HepG2 (cell line): ENCODE results near the gene ZBTB7B. TPM values are rescaled to one million over a fixed set of nuclear protein-coding genes. Genes with fewer than 3 reads are reported as not detected.

Source experiments
- AHR ChIP-seq: IDR thresholded peaks from 2 replicates; pipeline ENCODE4 v1.6.1; 2018; ENCODE audit warnings: missing genetic modification reagents, missing compliant biosample characterization
- BORCS8-MEF2B ChIP-seq: sonication (generic); formaldehyde crosslinking; IDR thresholded peaks from 2 replicates; pipeline ENCODE4 v1.8.0; 2022; ENCODE audit warnings: mild to moderate bottlenecking, missing genetic modification reagents
- BRD4 ChIP-seq: sonication (generic); formaldehyde crosslinking; IDR thresholded peaks from 2 replicates; pipeline ENCODE4 v1.4.0; 2020; ENCODE audit warnings: missing genetic modification reagents
- FOXA3 ChIP-seq: IDR thresholded peaks from 2 replicates; pipeline ENCODE4 v1.6.1; 2016; ENCODE audit warnings: missing genetic modification reagents, missing compliant biosample characterization
- GLI4 ChIP-seq: sonication (generic); formaldehyde crosslinking; IDR thresholded peaks from 2 replicates; pipeline ENCODE4 v1.5.1; 2020; ENCODE audit warnings: missing genetic modification reagents, mild to moderate bottlenecking, moderate library complexity, borderline replicate concordance
- LCORL ChIP-seq, 2 experiments: fragments of 450-650 bp in 1 of 2; sonication (generic) in 1 of 2; formaldehyde crosslinking in 1 of 2; IDR thresholded peaks; 2 replicates each; pipeline versions ENCODE4 v1.5.0 to v1.6.1; 2017 to 2020; ENCODE audit warnings: antibody characterized with exemption in 1 of 2, missing genetic modification reagents in 1 of 2
- MED13 ChIP-seq: sonication (generic); formaldehyde crosslinking; IDR thresholded peaks from 2 replicates; pipeline ENCODE4 v1.5.0; 2020; ENCODE audit warnings: missing genetic modification reagents
- NBN ChIP-seq: fragments of 450-650 bp; conservative IDR thresholded peaks from 2 replicates; pipeline ENCODE4 v1.6.1; 2017
- NFKBIZ ChIP-seq: IDR thresholded peaks from 2 replicates; pipeline ENCODE4 v1.6.1; 2018; ENCODE audit warnings: missing genetic modification reagents, missing compliant biosample characterization
- RBFOX2 ChIP-seq: fragments of 200-400 bp; formaldehyde crosslinking; IDR thresholded peaks from 2 replicates; pipeline ENCODE4 v1.6.1; 2017; ENCODE audit warnings: low read depth, mild to moderate bottlenecking, low read length
- WIZ ChIP-seq: sonication (generic); formaldehyde crosslinking; IDR thresholded peaks from 2 replicates; pipeline ENCODE4 v1.5.1; 2020; ENCODE audit warnings: mild to moderate bottlenecking, missing genetic modification reagents
- ZBTB38 ChIP-seq: sonication (generic); formaldehyde crosslinking; IDR thresholded peaks from 2 replicates; pipeline ENCODE4 v1.5.1; 2020; ENCODE audit warnings: mild to moderate bottlenecking, missing genetic modification reagents
- ZNF138 ChIP-seq: sonication (generic); formaldehyde crosslinking; IDR thresholded peaks from 2 replicates; pipeline ENCODE4 v1.5.0; 2020; ENCODE audit warnings: mild to moderate bottlenecking, low read depth, missing genetic modification reagents
- ZNF317 ChIP-seq: sonication (generic); formaldehyde crosslinking; IDR thresholded peaks from 2 replicates; pipeline ENCODE4 v1.5.0; 2020; ENCODE audit warnings: mild to moderate bottlenecking, missing genetic modification reagents
- ZNF329 ChIP-seq: sonication (generic); formaldehyde crosslinking; IDR thresholded peaks from 2 replicates; pipeline ENCODE4 v1.9.0; 2021; ENCODE audit warnings: low read depth, mild to moderate bottlenecking, missing genetic modification reagents
- ZNF766 ChIP-seq: sonication (generic); formaldehyde crosslinking; IDR thresholded peaks from 2 replicates; pipeline ENCODE4 v1.5.0; 2020; ENCODE audit warnings: missing genetic modification reagents, borderline replicate concordance
- polyA plus RNA-seq, 8 experiments: library from polyadenylated mRNA; depleted of rRNA in 3 of 8; stranded (reverse) in 7 of 8; unstranded in 1 of 8; fragments of >200 nt; fragmentation: Illumina TruSeq in 4 of 8; extraction: Trizol in 4 of 8; gene quantifications; 2 replicates each; pipeline versions ENCODE4 v1.2.1 to v1.2.3, GENCODE V29; 2011 to 2016; ENCODE audit warnings: low read depth in 4 of 8, missing spikeins in 1 of 8, mixed read lengths in 1 of 8; ENCODE audit not compliant: insufficient read depth in 1 of 8
- total RNA-seq, 5 experiments: library from RNA; depleted of rRNA; stranded (reverse); fragments of >200 nt; fragmentation: Illumina TruSeq; extraction: Trizol; gene quantifications; 2 replicates each; pipeline ENCODE4 v1.2.3, GENCODE V29; 2016; ENCODE audit warnings: low read depth in 1 of 5
- TF ChIP-seq, protein P1 (sequence below): sonication (generic); formaldehyde crosslinking; conservative IDR thresholded peaks from 2 replicates; pipeline ENCODE4 v1.4.0; 2020; ENCODE audit warnings: missing genetic modification reagents
- TF ChIP-seq, protein P2 (sequence below): sonication (generic); formaldehyde crosslinking; IDR thresholded peaks from 2 replicates; pipeline ENCODE4 v1.4.0; 2020; ENCODE audit warnings: mild to moderate bottlenecking, low read depth, missing genetic modification reagents
- TF ChIP-seq, protein P3 (sequence below): sonication (generic); formaldehyde crosslinking; IDR thresholded peaks from 2 replicates; pipeline ENCODE4 v1.5.0; 2020; ENCODE audit warnings: mild to moderate bottlenecking, missing genetic modification reagents, borderline replicate concordance
- TF ChIP-seq, protein P4 (sequence below): sonication (generic); formaldehyde crosslinking; IDR thresholded peaks from 2 replicates; pipeline ENCODE4 v1.5.0; 2020; ENCODE audit warnings: missing genetic modification reagents
- TF ChIP-seq, protein P5 (sequence below): sonication (generic); formaldehyde crosslinking; IDR thresholded peaks from 2 replicates; pipeline ENCODE4 v1.8.0; 2022; ENCODE audit warnings: missing genetic modification reagents, mild to moderate bottlenecking, borderline replicate concordance

ZBTB7B gene
- total and polyA plus RNA-seq, 2 of the 13 experiments (the other 11 are each of a cell fraction or from before 2014, with no cell fraction given): 15.5 to 17.5 TPM

DNA sequence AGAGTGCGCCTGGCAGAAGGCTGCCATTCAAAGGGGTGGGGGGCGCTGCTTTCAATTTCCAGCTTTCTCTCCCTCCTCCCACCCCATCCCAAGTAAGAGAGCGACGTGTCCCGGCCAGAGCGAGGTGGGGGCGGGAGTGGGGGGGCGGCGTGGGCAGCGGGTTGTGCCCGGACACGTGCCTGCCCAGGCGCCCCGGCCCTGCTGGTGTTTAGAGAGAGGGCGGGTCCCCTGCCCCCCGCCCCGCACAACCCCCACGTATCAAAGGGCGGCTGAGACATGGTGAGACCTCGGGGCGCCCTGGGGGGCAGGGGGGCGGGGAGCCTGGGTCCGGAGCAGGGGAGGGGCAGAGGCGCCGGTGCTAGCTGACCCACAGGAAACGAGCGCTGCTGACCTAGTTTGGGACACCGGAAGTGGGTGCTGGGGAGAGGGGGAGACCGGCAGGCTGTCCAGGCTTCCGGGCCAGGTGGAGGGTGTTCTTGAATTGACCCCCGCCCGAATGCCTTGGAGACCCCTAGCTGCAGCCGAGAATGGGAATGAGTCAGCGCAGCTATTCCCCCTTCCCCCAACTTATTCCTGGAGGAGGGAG lies 1.3 kb downstream of the ZBTB7B start (continued):
- TF ChIP-seq, protein P1, sequence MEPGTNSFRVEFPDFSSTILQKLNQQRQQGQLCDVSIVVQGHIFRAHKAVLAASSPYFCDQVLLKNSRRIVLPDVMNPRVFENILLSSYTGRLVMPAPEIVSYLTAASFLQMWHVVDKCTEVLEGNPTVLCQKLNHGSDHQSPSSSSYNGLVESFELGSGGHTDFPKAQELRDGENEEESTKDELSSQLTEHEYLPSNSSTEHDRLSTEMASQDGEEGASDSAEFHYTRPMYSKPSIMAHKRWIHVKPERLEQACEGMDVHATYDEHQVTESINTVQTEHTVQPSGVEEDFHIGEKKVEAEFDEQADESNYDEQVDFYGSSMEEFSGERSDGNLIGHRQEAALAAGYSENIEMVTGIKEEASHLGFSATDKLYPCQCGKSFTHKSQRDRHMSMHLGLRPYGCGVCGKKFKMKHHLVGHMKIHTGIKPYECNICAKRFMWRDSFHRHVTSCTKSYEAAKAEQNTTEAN: no peak
- 0 out of 2 replicates have a peak, but pooled peaks have one; percentile 29 for TF ChIP-seq RBFOX2
- TF ChIP-seq ZBTB38 (CRISPR knock-in tag): 0 out of 2 replicates have a peak, but pooled peaks have one; percentile 26
- no peak for TF ChIP-seq NBN
- TF ChIP-seq, protein P2, sequence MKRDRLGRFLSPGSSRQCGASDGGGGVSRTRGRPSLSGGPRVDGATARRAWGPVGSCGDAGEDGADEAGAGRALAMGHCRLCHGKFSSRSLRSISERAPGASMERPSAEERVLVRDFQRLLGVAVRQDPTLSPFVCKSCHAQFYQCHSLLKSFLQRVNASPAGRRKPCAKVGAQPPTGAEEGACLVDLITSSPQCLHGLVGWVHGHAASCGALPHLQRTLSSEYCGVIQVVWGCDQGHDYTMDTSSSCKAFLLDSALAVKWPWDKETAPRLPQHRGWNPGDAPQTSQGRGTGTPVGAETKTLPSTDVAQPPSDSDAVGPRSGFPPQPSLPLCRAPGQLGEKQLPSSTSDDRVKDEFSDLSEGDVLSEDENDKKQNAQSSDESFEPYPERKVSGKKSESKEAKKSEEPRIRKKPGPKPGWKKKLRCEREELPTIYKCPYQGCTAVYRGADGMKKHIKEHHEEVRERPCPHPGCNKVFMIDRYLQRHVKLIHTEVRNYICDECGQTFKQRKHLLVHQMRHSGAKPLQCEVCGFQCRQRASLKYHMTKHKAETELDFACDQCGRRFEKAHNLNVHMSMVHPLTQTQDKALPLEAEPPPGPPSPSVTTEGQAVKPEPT (CRISPR knock-in tag): peak; percentile 96
- no peak for TF ChIP-seq GLI4 (CRISPR knock-in tag)
- TF ChIP-seq, protein P3, sequence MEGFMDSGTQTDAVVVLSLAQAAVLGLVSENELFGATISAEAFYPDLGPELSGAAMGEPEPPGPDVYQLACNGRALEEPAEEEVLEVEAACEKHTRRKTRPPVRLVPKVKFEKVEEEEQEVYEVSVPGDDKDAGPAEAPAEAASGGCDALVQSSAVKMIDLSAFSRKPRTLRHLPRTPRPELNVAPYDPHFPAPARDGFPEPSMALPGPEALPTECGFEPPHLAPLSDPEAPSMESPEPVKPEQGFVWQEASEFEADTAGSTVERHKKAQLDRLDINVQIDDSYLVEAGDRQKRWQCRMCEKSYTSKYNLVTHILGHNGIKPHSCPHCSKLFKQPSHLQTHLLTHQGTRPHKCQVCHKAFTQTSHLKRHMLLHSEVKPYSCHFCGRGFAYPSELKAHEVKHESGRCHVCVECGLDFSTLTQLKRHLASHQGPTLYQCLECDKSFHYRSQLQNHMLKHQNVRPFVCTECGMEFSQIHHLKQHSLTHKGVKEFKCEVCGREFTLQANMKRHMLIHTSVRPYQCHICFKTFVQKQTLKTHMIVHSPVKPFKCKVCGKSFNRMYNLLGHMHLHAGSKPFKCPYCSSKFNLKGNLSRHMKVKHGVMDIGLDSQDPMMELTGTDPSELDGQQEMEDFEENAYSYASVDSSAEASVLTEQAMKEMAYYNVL (CRISPR knock-in tag): peak; percentile 10; the same call in 1 of the 2 replicates
- TF ChIP-seq LCORL (IDR thresholded peaks at IDR 0.05): no peak
- no peak for TF ChIP-seq LCORL (CRISPR knock-in tag; IDR thresholded peaks at IDR 0.05)
- TF ChIP-seq AHR (CRISPR knock-in tag): no peak
- peak; percentile 25; the same call in 1 of the 2 replicates for TF ChIP-seq BORCS8-MEF2B (CRISPR knock-in tag)
- TF ChIP-seq FOXA3 (CRISPR knock-in tag): 0 out of 2 replicates have a peak, but pooled peaks have one; percentile 34
- no peak for TF ChIP-seq ZNF329
- no peak for TF ChIP-seq ZNF317
- no peak for TF ChIP-seq WIZ (CRISPR knock-in tag)
- TF ChIP-seq BRD4 (CRISPR knock-in tag): no peak
- no peak for TF ChIP-seq NFKBIZ
- 0 out of 2 replicates have a peak, but pooled peaks have one; percentile 29 for TF ChIP-seq MED13
- TF ChIP-seq ZNF138 (CRISPR knock-in tag): no peak
- no peak for TF ChIP-seq ZNF766 (CRISPR knock-in tag)
- TF ChIP-seq, protein P4, sequence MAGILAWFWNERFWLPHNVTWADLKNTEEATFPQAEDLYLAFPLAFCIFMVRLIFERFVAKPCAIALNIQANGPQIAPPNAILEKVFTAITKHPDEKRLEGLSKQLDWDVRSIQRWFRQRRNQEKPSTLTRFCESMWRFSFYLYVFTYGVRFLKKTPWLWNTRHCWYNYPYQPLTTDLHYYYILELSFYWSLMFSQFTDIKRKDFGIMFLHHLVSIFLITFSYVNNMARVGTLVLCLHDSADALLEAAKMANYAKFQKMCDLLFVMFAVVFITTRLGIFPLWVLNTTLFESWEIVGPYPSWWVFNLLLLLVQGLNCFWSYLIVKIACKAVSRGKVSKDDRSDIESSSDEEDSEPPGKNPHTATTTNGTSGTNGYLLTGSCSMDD: no peak
- TF ChIP-seq, protein P5, sequence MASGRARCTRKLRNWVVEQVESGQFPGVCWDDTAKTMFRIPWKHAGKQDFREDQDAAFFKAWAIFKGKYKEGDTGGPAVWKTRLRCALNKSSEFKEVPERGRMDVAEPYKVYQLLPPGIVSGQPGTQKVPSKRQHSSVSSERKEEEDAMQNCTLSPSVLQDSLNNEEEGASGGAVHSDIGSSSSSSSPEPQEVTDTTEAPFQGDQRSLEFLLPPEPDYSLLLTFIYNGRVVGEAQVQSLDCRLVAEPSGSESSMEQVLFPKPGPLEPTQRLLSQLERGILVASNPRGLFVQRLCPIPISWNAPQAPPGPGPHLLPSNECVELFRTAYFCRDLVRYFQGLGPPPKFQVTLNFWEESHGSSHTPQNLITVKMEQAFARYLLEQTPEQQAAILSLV (CRISPR knock-in tag): peak; percentile 45; the same call in 1 of the 2 replicates
